Measurements from ENCODE around the gene S1PR5. TPM values are rescaled to one million over a fixed set of nuclear protein-coding genes. Genes with fewer than 3 reads are reported as not detected.

Gene S1PR5
- total and polyA plus RNA-seq, 2 of the 8 experiments (the other 6 are each of a cell fraction or from before 2014, with no cell fraction given), result 2.4 to 8.6 TPM

- no peak overlapping the region for H3K4me2 ChIP-seq (ENCODE audit: insufficient read depth in 1 of 2, low read depth in 2 of 2, low read length in 2 of 2)
- H3K4me1 ChIP-seq (replicated peaks in 1 of 4; ENCODE audit: control insufficient read depth in 3 of 4, insufficient read depth in 4 of 4, low read length in 3 of 4), result peaks cover 0 to 4% (median 1%) of the 10 kb centered on the region in 4 experiments; a peak in 4 of 7 replicates
- no peak overlapping the region for H2BK12ac ChIP-seq (ENCODE audit: low read depth, low read length)
- H4K5ac ChIP-seq (ENCODE audit: insufficient read length, low read depth, low read length), result no peak overlapping the region
- peaks cover 2% of the 10 kb centered on the region; the same call in 1 of the 2 replicates for H3K23me2 ChIP-seq (ENCODE audit: low read depth, low read length)
- H3K23ac ChIP-seq (ENCODE audit: insufficient read length), result no peak overlapping the region
- ChIA-PET POLR2A (ENCODE audit: partially characterized antibody) (interaction anchor here (0.5 to 5.3 kb wide), 6 partner anchors 8 to 72 kb away, joined by 4 to 41 read pairs (median 6); no protein-coding TSS in a partner anchor), CTCF (ENCODE audit: partially characterized antibody) (interaction anchor here (0.6 to 1.6 kb wide), 3 partner anchors 41 to 223 kb away, joined by 3 to 5 read pairs (median 3); no protein-coding TSS in a partner anchor)
- TF ChIP-seq JUN (IDR thresholded peaks at IDR 0.05; ENCODE audit: low read depth, low read length) (no peak), SIX5 (IDR thresholded peaks at IDR 0.05; ENCODE audit: low read depth, low read length) (no peak), KDM1A (IDR thresholded peaks at IDR 0.05; ENCODE audit: borderline replicate concordance, low read length) (no peak), ZNF274 (IDR thresholded peaks at IDR 0.05; ENCODE audit: borderline replicate concordance, extremely low read depth, low read length) (no peak)
- no peak overlapping the region for H2BK15ac ChIP-seq (ENCODE audit: low read length)
- no peak overlapping the region for H2AFZ ChIP-seq (ENCODE audit: low read length)
- H3K36me3 ChIP-seq (ENCODE audit: control insufficient read depth in 2 of 4, insufficient read depth in 4 of 4, low read length in 3 of 4), result peaks cover 14 to 61% (median 43%) of the 10 kb centered on the region in 4 experiments
- no peak overlapping the region for H2BK5ac ChIP-seq (ENCODE audit: low read depth, low read length)
- peaks cover 2% of the 10 kb centered on the region; the same call in 1 of the 2 replicates for H3K79me1 ChIP-seq (ENCODE audit: low read depth, low read length)
- H2BK20ac ChIP-seq (ENCODE audit: low read length), result no peak overlapping the region
- no peak overlapping the region for H3K27ac ChIP-seq (ENCODE audit: low read depth, low read length)
- no peak overlapping the region for H3K4ac ChIP-seq (replicated peaks; ENCODE audit: insufficient read length, low read depth, low read length)
- DNase-seq (ENCODE audit: low read depth in 1 of 2, low spot score in 2 of 2), result no peak
- H4K20me1 ChIP-seq (replicated peaks in 1 of 2; ENCODE audit: control insufficient read depth in 1 of 2, insufficient read depth in 2 of 2, low read length in 2 of 2), result peaks cover 2 to 17% of the 10 kb centered on the region in 2 experiments
- FAIRE-seq, result no peak
- H4K8ac ChIP-seq (ENCODE audit: extremely low read depth, insufficient read depth, low read length), result no peak overlapping the region
- H3K14ac ChIP-seq (ENCODE audit: insufficient read length), result no peak overlapping the region
- H3K4me3 ChIP-seq (ENCODE audit: extremely low read depth in 1 of 4, insufficient read depth in 2 of 4, low read depth in 3 of 4, low read length in 4 of 4), result no peak overlapping the region
- no peaks in the 10 kb centered on the region for H3K27me3 ChIP-seq (replicated peaks in 1 of 4; ENCODE audit: control insufficient read depth in 3 of 4, extremely low read depth in 1 of 4, insufficient read depth in 3 of 4, low read length in 3 of 4)
- H3K56ac ChIP-seq (replicated peaks; ENCODE audit: insufficient read length, low read depth, low read length), result no peak overlapping the region
- H2AK5ac ChIP-seq (ENCODE audit: low read depth, low read length), result no peak overlapping the region
- H2BK120ac ChIP-seq (replicated peaks; ENCODE audit: low read depth, low read length), result no peak overlapping the region
- peaks cover 0 to 10% of the 10 kb centered on the region in 2 experiments; a peak in 2 of 4 replicates for H3K79me2 ChIP-seq (ENCODE audit: control insufficient read depth in 1 of 2, insufficient read depth in 2 of 2, low read length in 2 of 2)
- 90% methylated on average over 6 of the region's 7 CpGs; no CpG with 5 or more reads in 1 of the 2 experiments for WGBS, 2 experiments (ENCODE audit: extremely low coverage in 1 of 2, insufficient coverage in 1 of 2, insufficient read length in 1 of 2, insufficient replicate concordance in 2 of 2, low coverage in 1 of 2, low lambda C conversion rate in 2 of 2, missing lambda C conversion rate in 1 of 2)
- H3K9ac ChIP-seq (replicated peaks in 1 of 4; ENCODE audit: extremely low read depth in 1 of 4, low read depth in 3 of 4, low read length in 3 of 4), result no peak overlapping the region
- no peak overlapping the region for H4K91ac ChIP-seq (replicated peaks; ENCODE audit: insufficient read length, low read length)
- no peaks in the 10 kb centered on the region for H3K9me3 ChIP-seq (ENCODE audit: insufficient read depth in 2 of 2, low read depth in 1 of 2, low read length in 1 of 2)
- H3K18ac ChIP-seq (ENCODE audit: extremely low read depth, low read length), result no peak overlapping the region
Observed at GRCh38 chr19:10560154-10560553, 42.9 kb upstream of the S1PR5 start.

Measured in H1 (cell line).